ENCODE results near the gene IRX4.
"Not testable (repeated sequence)": the region's sequence is repeated elsewhere in the genome, so short reads cannot be mapped to it uniquely, and the experiment has no call there.

IRX4 gene

GRCh38 chr5:1875281-1875842 lies 7.4 kb downstream of the IRX4 start:
- in situ Hi-C loops (cut with HindIII; ENCODE audit: low sequenced_read_pairs) = no loop called here
- H3K4me3 ChIP-seq (ENCODE audit: low read depth, low read length) = no peak overlapping the region
- no peak for DNase-seq (ENCODE audit: low read depth, low spot score)
- no peak for TF ChIP-seq CTCF (IDR thresholded peaks at IDR 0.05; ENCODE audit: low read depth, low read length)

- in situ Hi-C loops (cut with HindIII; ENCODE audit: low sequenced_read_pairs) = no loop called here
- no peak overlapping the region for H3K4me3 ChIP-seq (ENCODE audit: low read depth, low read length)
- no peak for DNase-seq (ENCODE audit: low read depth, low spot score)
- no peak for TF ChIP-seq CTCF (IDR thresholded peaks at IDR 0.05; ENCODE audit: low read depth, low read length)
Measured at GRCh38 chr5:1874771-1875220, 7.9 kb downstream of the IRX4 start.

- H3K4me3 ChIP-seq (ENCODE audit: low read depth, low read length) = no peak overlapping the region
- no peak for DNase-seq (ENCODE audit: low read depth, low spot score)
- in situ Hi-C loops (cut with HindIII; ENCODE audit: low sequenced_read_pairs) = no loop called here
- TF ChIP-seq CTCF (IDR thresholded peaks at IDR 0.05; ENCODE audit: low read depth, low read length) = no peak
Measured at GRCh38 chr5:1874348-1874747, 8.4 kb downstream of the IRX4 start.

- no peak overlapping the region for H3K4me3 ChIP-seq (ENCODE audit: low read depth, low read length)
- no peak for DNase-seq (ENCODE audit: low read depth, low spot score)
- no peak for TF ChIP-seq CTCF (IDR thresholded peaks at IDR 0.05; ENCODE audit: low read depth, low read length)
- in situ Hi-C loops (cut with HindIII; ENCODE audit: low sequenced_read_pairs) = no loop called here
Measured at GRCh38 chr5:1873243-1873959, 9.3 kb downstream of the IRX4 start.

- DNase-seq (ENCODE audit: low read depth, low spot score) = no peak
- in situ Hi-C loops (cut with HindIII; ENCODE audit: low sequenced_read_pairs) = no loop called here
- no peak overlapping the region for H3K4me3 ChIP-seq (ENCODE audit: low read depth, low read length)
- TF ChIP-seq CTCF (IDR thresholded peaks at IDR 0.05; ENCODE audit: low read depth, low read length) = no peak
Measured at GRCh38 chr5:1871441-1871840, 11.3 kb downstream of the IRX4 start.

- H3K4me3 ChIP-seq (ENCODE audit: low read depth, low read length); DNase-seq (ENCODE audit: low read depth, low spot score); in situ Hi-C loops (cut with HindIII; ENCODE audit: low sequenced_read_pairs): not testable (repeated sequence)
Measured at GRCh38 chr5:1870435-1871272, 12.1 kb downstream of the IRX4 start.
